ENCODE results near the gene RSPRY1. TPM values are rescaled to one million over a fixed set of nuclear protein-coding genes. Genes with fewer than 3 reads are reported as not detected.

Gene RSPRY1
- total and polyA plus RNA-seq, 2 of the 4 experiments (the other 2 are of a cell fraction) = 25.2 to 62.2 TPM

DNA sequence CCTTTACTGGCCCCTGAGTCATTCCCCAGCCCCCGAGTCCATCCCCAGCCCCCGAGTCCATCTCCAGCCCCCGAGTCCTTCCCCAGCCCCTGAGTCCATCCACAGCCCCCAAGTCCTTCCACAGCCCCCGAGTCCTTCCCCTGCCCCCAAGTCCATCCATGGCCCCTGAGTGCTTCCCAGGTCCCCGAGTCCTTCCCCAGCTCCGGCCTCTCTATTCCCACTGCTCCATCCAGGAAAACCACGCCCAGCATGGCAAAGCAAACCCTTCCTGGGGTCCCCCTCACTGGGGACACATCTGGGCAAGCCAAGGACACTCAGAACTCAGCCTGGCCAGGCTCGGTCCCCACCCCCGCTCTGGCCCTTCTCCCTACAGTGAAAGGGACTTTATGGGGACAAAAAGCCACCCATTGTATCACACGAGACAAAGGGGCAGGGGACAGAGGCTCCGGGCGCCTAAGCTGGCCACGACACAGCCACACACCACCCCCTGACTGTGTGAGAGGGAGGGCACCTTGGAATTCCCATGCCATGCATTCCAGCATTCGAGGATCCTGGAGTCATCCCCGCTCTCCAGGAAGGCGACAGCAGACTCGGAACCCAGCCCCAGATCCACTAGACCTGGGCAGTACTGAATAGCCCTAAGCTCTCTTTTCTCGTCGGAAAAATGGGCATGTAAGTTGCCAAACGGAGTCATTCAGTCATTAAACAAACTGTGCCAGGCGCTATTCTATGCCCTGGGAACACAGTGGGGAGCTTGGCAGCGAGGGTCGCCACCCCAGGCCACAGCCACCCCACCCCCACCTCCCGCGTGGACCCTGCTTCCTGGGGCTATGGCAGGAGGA, 84.3 kb downstream of the RSPRY1 start:
- Histone ChIP-seq H3K79me1 (ENCODE audit: low read depth in 1 of 2, low read length in 2 of 2) (no peaks in the 10 kb centered on the region), H3K56ac (ENCODE audit: extremely low read depth, insufficient read depth, low read length) (no peak overlapping the region), H3K4me2 (ENCODE audit: low read depth, low read length) (no peak overlapping the region), H4K91ac (ENCODE audit: insufficient read depth, low read depth, low read length) (no peak overlapping the region), H2AK9ac (replicated peaks; ENCODE audit: low read depth, low read length, poor library complexity) (no peak overlapping the region), H2AFZ (replicated peaks; ENCODE audit: low read length, poor library complexity) (peak overlapping the region; percentile 33), H3K27ac (ENCODE audit: insufficient read depth, low read length) (no peak overlapping the region), H3K9ac (ENCODE audit: low read depth, low read length) (no peak overlapping the region), H3K14ac (replicated peaks; ENCODE audit: low read depth, low read length) (no peak overlapping the region), H3K4ac (ENCODE audit: low read depth, low read length) (no peak overlapping the region), H4K5ac (ENCODE audit: low read depth, low read length) (no peak overlapping the region), H3K36me3 (ENCODE audit: control insufficient read depth, insufficient read depth, low read length) (no peaks in the 10 kb centered on the region), H2AK5ac (ENCODE audit: low read depth, low read length) (no peak overlapping the region; the same call in 1 of the 2 replicates), H3K4me1 (ENCODE audit: control insufficient read depth, insufficient read depth, low read length) (no peaks in the 10 kb centered on the region), H3K18ac (ENCODE audit: low read depth, low read length) (no peak overlapping the region), H2BK5ac (ENCODE audit: low read depth, low read length, poor library complexity, severe bottlenecking) (no peak overlapping the region), H3K4me3 (ENCODE audit: insufficient read depth, low read depth, low read length) (no peak overlapping the region), H3K9me3 (ENCODE audit: control insufficient read depth, insufficient read depth, low read length) (no peaks in the 10 kb centered on the region), H2BK15ac (ENCODE audit: low read depth, low read length) (no peak overlapping the region), H3K27me3 (ENCODE audit: control insufficient read depth, insufficient read depth, low read length) (peaks cover 11% of the 10 kb centered on the region; the same call in 1 of the 2 replicates), H2BK120ac (ENCODE audit: low read depth, low read length) (no peak overlapping the region), H4K8ac (ENCODE audit: low read depth in 2 of 2, low read length in 2 of 2) (no peak overlapping the region), H3K9me1 (ENCODE audit: insufficient read depth, low read length) (no peaks in the 10 kb centered on the region), H4K20me1 (ENCODE audit: insufficient read depth, low read length) (no peaks in the 10 kb centered on the region; the same call in 1 of the 2 replicates), H2BK20ac (ENCODE audit: low read depth, low read length) (no peak overlapping the region), H3K23ac (ENCODE audit: low read depth, low read length) (no peak overlapping the region)
- ATAC-seq (ENCODE audit: low read depth) = no peak
- WGBS, 2 experiments (ENCODE audit: extremely low coverage in 2 of 2, insufficient read length in 1 of 2) = no CpG with 5 or more reads among the region's 25 CpGs
- no peak for DNase-seq
- ChIA-PET POLR2A (ENCODE audit: unreplicated experiment) (no interaction called here), CTCF (interaction anchor here (0.6 kb wide), 1 partner anchor 23 kb away, joined by 8 read pairs; no protein-coding TSS in a partner anchor)
- no TSS peak for BruUV-seq (replicated peaks)
- in situ Hi-C loops (cut with MboI; ENCODE audit: low sequenced_read_pairs) = no loop called here
- intact Hi-C loops (cut with micrococcal nuclease) = no loop called here
- dilution Hi-C loops (cut with HindIII; ENCODE audit: low sequenced_read_pairs, unreplicated experiment) = no loop called here
- TF ChIP-seq RCOR1 (IDR thresholded peaks at IDR 0.05; ENCODE audit: insufficient replicate concordance, low read length) = no peak
- no peak for TF ChIP-seq FOS (IDR thresholded peaks at IDR 0.05; ENCODE audit: low read depth, low read length)
- no peak for TF ChIP-seq RAD21 (IDR thresholded peaks at IDR 0.05; ENCODE audit: low read length)
- no peak for TF ChIP-seq CHD1 (IDR thresholded peaks at IDR 0.05; ENCODE audit: low read depth, low read length)
- TF ChIP-seq MAFK (IDR thresholded peaks at IDR 0.05; ENCODE audit: low read depth, low read length) = no peak
- no peak for TF ChIP-seq BHLHE40 (IDR thresholded peaks at IDR 0.05; ENCODE audit: low read depth, low read length)
- TF ChIP-seq NFE2L2 (IDR thresholded peaks at IDR 0.05; ENCODE audit: low read depth, low read length) = no peak
- TF ChIP-seq, protein P1, sequence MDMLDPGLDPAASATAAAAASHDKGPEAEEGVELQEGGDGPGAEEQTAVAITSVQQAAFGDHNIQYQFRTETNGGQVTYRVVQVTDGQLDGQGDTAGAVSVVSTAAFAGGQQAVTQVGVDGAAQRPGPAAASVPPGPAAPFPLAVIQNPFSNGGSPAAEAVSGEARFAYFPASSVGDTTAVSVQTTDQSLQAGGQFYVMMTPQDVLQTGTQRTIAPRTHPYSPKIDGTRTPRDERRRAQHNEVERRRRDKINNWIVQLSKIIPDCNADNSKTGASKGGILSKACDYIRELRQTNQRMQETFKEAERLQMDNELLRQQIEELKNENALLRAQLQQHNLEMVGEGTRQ (IDR thresholded peaks at IDR 0.05; ENCODE audit: low read depth, low read length) = no peak
- TF ChIP-seq ELK1 (IDR thresholded peaks at IDR 0.05; ENCODE audit: borderline replicate concordance, low read depth, low read length) = no peak
- no peak for TF ChIP-seq MAZ (IDR thresholded peaks at IDR 0.05; ENCODE audit: borderline replicate concordance, low read depth, low read length)
- no peak for TF ChIP-seq SMC3 (IDR thresholded peaks at IDR 0.05; ENCODE audit: low read depth, low read length)
- TF ChIP-seq CEBPB (IDR thresholded peaks at IDR 0.05; ENCODE audit: low read depth, low read length) = no peak
- TF ChIP-seq, protein P2, sequence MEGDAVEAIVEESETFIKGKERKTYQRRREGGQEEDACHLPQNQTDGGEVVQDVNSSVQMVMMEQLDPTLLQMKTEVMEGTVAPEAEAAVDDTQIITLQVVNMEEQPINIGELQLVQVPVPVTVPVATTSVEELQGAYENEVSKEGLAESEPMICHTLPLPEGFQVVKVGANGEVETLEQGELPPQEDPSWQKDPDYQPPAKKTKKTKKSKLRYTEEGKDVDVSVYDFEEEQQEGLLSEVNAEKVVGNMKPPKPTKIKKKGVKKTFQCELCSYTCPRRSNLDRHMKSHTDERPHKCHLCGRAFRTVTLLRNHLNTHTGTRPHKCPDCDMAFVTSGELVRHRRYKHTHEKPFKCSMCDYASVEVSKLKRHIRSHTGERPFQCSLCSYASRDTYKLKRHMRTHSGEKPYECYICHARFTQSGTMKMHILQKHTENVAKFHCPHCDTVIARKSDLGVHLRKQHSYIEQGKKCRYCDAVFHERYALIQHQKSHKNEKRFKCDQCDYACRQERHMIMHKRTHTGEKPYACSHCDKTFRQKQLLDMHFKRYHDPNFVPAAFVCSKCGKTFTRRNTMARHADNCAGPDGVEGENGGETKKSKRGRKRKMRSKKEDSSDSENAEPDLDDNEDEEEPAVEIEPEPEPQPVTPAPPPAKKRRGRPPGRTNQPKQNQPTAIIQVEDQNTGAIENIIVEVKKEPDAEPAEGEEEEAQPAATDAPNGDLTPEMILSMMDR (conservative IDR thresholded peaks at IDR 0.05; ENCODE audit: low read depth, low read length) = no peak
- no peak for TF ChIP-seq MXI1 (IDR thresholded peaks at IDR 0.05; ENCODE audit: borderline replicate concordance, low read depth, low read length)
